Brain microvascular endothelial cell (primary cell): ENCODE data around the gene HPN.

ENCODE experiments used
- DNase-seq: peaks from one replicate; pipeline ENCODE4 v3.0.0-alpha.2; 2020
- H3K27ac ChIP-seq: fragments of 250-450 bp; sonication (Bioruptor Pico); 2 replicates; pipeline ENCODE4 v1.5.1; 2020; ENCODE audit warnings: mild to moderate bottlenecking, moderate library complexity
- H3K27me3 ChIP-seq: fragments of 250-450 bp; sonication (Bioruptor Pico); replicated peaks from 2 replicates; pipeline ENCODE4 v1.5.1; 2020; ENCODE audit warnings: mild to moderate bottlenecking
- H3K36me3 ChIP-seq: fragments of 250-450 bp; sonication (Bioruptor Pico); replicated peaks from 2 replicates; pipeline ENCODE4 v1.5.1; 2020; ENCODE audit warnings: mild to moderate bottlenecking
- H3K4me3 ChIP-seq: 2 replicates; pipeline ENCODE4 v1.5.1; 2011; ENCODE audit warnings: low read depth, mild to moderate bottlenecking, control low read depth, low read length, moderate library complexity
- CTCF ChIP-seq: IDR thresholded peaks from 2 replicates; pipeline ENCODE4 v1.5.1; 2011; ENCODE audit warnings: low read depth, mild to moderate bottlenecking, moderate library complexity, low read length, control low read depth, inconsistent platforms; ENCODE audit errors: missing control alignments
- in situ Hi-C: cut with HindIII; loops from 2 replicates; pipeline ENCODE4 v1.10.0; 2017; ENCODE audit warnings: low sequenced_read_pairs, low pct_ligation_motif_present

Gene HPN

GRCh38 chr19:35058370-35058769 is 16.8 kb downstream of the HPN start:
- no peak for TF ChIP-seq CTCF
- Histone ChIP-seq H3K27me3 (no peaks in the 10 kb centered on the region), H3K36me3 (no peaks in the 10 kb centered on the region), H3K27ac (no peak overlapping the region), H3K4me3 (no peak overlapping the region)
- in situ Hi-C loops, result no loop called here
- no peak for DNase-seq

GRCh38 chr19:35059006-35059798 is 17.7 kb downstream of the HPN start:
- Histone ChIP-seq H3K27me3 (no peaks in the 10 kb centered on the region), H3K27ac (no peak overlapping the region), H3K36me3 (no peaks in the 10 kb centered on the region), H3K4me3 (no peak overlapping the region)
- no peak for DNase-seq
- in situ Hi-C loops, result no loop called here
- TF ChIP-seq CTCF, result no peak

DNA sequence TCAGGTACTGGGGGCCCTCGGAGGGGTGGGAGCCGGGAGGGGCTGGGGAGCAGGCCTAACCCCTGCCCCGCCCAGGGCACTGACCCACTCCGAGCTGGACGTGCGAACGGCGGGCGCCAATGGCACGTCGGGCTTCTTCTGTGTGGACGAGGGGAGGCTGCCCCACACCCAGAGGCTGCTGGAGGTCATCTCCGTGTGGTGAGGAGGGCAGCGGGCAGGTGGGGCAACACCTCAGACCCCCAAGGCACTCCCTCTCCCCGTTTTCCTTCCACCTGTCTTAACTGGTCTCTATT is 18.2 kb downstream of the HPN start:
- no peak overlapping the region for H3K27ac ChIP-seq
- TF ChIP-seq CTCF, result no peak
- in situ Hi-C loops, result no loop called here

DNA sequence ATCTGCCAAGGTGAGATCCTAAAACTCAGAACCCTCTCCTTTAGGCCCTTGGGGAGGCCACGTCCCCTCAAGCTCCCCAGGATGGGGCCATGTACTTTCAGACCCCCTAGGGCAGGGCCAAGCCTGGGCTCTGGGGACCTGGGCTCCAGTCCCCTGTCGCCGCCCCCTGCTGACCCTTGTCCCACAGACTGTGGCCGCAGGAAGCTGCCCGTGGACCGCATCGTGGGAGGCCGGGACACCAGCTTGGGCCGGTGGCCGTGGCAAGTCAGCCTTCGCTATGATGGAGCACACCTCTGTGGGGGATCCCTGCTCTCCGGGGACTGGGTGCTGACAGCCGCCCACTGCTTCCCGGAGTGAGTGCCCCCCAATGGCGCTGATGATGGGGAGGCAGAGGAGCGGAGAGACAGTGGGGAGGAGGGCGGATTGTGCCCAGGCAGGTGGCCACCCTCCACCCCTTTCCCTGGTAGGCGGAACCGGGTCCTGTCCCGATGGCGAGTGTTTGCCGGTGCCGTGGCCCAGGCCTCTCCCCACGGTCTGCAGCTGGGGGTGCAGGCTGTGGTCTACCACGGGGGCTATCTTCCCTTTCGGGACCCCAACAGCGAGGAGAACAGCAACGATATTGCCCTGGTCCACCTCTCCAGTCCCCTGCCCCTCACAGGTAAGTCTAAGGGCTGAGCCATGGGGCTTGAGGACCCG is 18.8 kb downstream of the HPN start:
- Histone ChIP-seq H3K36me3 (no peaks in the 10 kb centered on the region), H3K27ac (no peak overlapping the region), H3K4me3 (no peak overlapping the region), H3K27me3 (no peaks in the 10 kb centered on the region)
- no peak for DNase-seq
- TF ChIP-seq CTCF, result no peak
- in situ Hi-C loops, result no loop called here

More for the DNA sequence above, 18.2 kb downstream of the HPN start:
- H3K4me3 ChIP-seq, result no peak overlapping the region
- no peak for DNase-seq
- no peaks in the 10 kb centered on the region for H3K36me3 ChIP-seq
- no peaks in the 10 kb centered on the region for H3K27me3 ChIP-seq

DNA sequence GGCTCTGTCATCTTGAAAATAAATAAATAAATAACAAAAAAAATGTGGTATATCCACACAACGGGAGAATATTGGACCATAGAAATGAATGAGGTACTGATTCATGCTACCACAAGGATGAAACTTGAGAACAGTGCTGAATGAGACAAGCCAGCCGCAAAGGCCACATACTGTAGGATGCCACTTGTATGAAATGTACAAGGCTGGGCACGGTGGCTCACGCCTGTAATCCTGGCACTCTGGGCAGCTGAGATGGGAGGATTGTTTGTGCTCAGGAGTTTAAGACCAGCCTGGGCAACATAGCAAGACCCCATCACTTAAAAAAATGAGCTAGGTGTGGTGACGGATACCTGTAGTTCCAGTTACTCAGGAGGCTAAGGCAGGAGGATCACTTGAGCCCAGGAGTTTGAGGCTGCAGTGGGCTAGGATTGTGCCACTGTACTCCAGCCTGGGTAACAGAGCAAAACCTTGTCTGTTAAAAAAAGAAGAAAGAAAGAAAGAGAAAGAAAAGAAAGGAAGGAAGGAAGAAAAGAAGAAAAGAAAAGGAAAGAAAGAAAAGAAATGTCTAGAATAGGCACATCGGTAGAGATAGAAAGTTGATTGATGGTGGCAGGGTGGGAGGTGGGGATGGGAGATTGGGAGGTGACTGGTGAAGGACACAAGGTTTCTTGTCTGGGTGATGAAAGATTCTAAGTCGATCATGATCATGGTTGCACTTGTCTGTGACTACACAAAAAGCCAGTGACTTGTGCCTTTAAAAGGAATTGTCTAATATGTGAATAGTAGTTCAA is 20.3 kb downstream of the HPN start:
- in situ Hi-C loops, result no loop called here
- no peak for DNase-seq

More for the DNA sequence above, 20.3 kb downstream of the HPN start:
- Histone ChIP-seq H3K27me3 (no peaks in the 10 kb centered on the region), H3K27ac (no peak overlapping the region), H3K4me3 (no peak overlapping the region), H3K36me3 (no peaks in the 10 kb centered on the region)
- no peak for TF ChIP-seq CTCF
